ENCODE results near the gene EPHA6.
"Not testable (repeated sequence)": the region's sequence is repeated elsewhere in the genome, so short reads cannot be mapped to it uniquely, and the experiment has no call there.

Gene EPHA6

DNA sequence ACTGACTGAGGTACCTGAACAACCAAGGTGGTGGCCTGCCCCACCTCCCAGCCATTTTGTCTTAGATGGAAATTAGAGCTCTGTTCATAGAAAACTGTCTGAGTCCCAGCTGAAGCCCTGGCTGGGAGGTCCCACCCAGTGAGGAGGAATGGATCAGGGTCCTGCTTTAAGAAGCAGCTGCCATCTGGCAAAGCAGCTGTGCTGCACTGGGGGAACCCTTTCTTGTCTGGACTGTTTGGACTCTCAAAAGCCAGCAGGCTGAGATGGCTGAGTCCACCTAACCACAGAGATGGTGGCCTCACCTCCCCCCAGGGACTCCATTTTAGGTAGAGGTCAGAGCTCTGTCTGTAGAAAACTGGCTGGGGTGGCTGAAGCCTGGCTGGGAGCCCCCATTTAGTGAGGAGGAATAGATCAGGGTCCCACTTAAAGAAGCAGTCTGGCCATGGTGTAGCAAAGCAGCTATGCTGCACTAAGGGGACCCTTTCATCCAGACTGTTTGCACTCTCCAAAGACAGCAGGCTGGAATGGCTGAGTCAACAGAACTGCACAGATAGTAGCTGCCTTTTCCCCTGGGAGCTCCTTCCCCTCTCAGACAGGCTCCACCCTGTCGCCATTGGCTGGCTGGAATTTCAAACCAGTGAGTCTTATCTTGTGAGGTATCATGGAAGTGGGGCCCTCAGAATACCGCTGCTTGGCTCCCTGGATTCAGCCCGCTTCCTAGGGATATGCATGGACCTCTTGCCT is 116.9 kb downstream of the EPHA6 start:
- no peak for DNase-seq

GRCh38 chr3:96942131-96942530 is 127.7 kb downstream of the EPHA6 start:
- not testable (repeated sequence) for DNase-seq

GRCh38 chr3:96958856-96959255 is 144.5 kb downstream of the EPHA6 start:
- DNase-seq: no peak

DNA sequence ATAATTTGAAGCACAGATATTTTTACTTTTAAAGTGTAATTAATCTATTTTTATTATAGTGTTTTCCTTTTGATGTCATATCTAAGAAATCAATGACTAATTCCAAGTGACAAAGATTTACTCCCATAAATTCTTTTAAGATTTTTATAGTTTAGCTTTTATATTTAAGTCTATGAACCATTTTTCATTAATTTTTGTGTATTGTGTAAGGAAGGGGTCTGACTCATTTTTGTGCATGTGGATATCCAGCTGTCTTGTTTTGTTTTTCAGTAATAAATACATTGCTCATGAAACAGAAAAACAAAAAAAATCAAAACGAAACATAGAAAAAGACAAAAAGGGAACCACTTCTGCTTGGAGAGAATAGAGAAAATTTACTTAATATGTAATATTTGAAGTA is 145.1 kb downstream of the EPHA6 start:
- DNase-seq: no peak

GRCh38 chr3:96959901-96960641 is 145.7 kb downstream of the EPHA6 start:
- no peak for DNase-seq

- DNase-seq: no peak
Observed at GRCh38 chr3:96960661-96961330, 146.4 kb downstream of the EPHA6 start.

DNA sequence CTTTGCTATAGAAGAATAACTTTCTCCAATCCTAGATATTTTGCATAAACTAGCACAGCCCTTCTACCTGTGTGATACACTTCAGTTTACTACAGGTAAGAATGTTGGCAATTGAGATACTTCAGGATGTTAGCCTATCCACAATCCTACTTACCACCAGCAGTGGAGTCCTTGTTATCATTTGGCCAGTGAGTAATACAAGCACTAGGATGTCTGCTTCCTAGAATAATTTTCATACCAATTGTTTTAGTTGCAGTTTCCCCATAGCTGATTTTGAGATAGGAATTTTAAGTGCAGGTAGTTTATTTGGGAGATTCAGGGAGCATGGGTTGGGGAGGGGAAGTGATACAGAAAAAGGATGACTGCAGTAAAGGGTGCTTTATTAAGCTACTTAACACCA is 147.2 kb downstream of the EPHA6 start:
- no peak for DNase-seq

DNA sequence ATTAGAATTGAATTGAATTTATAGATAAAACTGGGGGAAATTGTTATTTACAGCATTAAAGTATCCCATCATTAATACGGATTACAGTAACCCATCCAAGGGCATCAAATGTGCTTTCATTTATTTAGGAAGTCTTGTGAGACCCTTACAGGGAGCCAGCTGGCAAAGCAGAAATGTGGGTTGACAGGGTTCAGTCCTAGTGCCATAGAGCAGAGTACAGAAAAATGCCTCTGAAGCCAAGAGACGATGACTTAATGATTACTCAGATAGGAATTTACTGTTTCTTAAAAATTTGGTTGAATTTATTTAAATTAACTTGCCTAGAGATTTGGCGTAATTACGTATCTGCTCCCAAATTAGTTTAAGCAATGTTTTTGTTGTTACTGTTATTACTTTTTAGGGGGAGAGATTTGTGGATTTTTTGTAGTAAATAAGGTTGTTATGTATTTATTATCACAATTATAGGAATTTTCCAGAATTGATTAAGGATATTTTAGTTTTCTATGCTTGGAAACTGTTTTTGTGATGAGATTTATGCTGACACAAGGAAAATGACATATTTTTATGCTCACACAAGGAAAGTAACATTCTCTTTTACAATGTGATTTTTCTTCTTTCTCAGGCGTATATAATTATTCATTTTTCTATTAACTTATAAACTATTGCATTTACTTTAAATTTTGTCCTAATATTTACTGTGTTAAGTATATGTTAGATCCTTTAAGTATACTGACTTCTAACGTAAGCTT is 152.0 kb downstream of the EPHA6 start:
- DNase-seq: no peak

GRCh38 chr3:96970211-96970610 is 155.8 kb downstream of the EPHA6 start:
- DNase-seq: no peak

- no peak for DNase-seq
Observed at GRCh38 chr3:96977671-96978070, 163.3 kb downstream of the EPHA6 start.

DNA sequence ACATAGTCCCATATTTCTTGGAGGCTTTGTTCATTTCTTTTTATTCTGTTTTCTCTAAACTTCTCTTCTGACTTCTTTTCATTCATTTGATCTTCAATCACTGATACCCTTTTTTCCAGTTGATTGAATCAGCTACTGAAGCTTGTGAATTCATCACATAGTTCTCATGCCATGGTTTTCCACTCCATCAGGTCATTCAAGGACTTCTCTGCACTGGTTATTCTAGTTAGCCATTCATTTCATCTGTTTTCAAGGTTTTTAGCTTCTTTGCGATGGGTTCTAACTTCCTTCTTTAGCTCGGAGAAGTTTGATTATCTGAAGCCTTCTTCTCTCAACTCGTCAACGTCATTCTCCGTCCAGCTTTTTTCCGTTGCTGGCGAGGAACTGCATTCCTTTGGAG is 169.3 kb downstream of the EPHA6 start:
- DNase-seq: not testable (repeated sequence)

- no peak for DNase-seq
Observed at GRCh38 chr3:96986241-96986640, 171.8 kb downstream of the EPHA6 start.

DNA sequence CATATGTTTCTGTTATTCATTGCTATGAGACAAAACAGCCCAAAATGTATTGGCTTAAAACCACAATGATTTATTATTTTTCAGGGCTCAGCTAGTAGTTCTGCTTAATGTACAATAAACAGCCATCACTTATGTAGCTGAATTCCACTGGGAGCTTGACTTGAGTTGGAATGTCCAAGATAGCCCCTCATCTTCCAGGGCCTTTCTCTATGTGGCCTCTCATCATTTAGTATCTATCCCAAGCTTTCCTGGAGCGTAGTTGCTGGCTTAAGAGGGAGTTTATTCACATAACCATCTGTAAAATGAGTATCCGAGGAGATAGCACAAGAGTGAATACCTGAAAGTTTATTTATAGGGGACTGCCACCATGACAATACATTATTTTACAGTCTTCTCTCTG is 176.8 kb downstream of the EPHA6 start:
- DNase-seq: no peak

- DNase-seq: no peak
Observed at GRCh38 chr3:96991800-96992365, 177.5 kb downstream of the EPHA6 start.

DNA sequence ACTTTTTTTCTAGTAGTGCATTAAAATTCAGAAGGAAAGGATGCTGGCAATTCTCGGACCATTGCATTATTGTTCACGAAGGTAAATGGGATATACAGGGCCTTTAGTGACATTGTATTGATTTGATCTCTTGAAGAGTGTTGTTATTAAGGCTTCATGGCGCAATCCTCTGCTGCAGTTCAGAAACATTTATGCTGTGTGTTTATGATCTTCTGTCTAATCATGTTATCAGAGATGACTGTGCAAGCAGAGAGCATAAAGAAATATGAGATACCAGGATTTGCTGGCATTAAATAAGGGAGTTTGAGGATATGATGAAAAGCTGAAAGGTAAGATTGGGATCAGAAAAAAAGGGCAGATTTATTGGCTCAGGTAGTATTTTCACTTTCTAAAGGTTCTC is 180.6 kb downstream of the EPHA6 start:
- DNase-seq: no peak

DNA sequence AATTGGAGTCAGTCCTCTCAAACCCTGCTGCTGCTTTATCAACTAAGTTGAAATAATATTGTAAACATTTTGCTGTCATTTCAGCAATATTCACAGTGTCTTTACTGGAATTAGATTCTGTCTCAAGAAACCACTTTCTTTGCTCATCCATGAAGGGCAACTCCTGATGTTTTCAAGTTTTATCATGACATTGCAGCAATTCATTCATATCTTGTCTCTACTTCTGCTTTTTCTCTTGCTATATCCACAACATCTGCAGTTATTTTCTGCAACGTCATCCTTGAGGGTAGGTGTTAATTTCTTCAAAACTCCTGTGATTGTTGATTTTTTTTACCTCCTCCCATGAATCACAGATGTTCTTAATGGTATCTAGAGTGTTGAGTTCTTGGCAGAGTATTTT is 181.6 kb downstream of the EPHA6 start:
- no peak for DNase-seq

GRCh38 chr3:97001611-97002010 is 187.2 kb downstream of the EPHA6 start:
- DNase-seq: no peak

DNA sequence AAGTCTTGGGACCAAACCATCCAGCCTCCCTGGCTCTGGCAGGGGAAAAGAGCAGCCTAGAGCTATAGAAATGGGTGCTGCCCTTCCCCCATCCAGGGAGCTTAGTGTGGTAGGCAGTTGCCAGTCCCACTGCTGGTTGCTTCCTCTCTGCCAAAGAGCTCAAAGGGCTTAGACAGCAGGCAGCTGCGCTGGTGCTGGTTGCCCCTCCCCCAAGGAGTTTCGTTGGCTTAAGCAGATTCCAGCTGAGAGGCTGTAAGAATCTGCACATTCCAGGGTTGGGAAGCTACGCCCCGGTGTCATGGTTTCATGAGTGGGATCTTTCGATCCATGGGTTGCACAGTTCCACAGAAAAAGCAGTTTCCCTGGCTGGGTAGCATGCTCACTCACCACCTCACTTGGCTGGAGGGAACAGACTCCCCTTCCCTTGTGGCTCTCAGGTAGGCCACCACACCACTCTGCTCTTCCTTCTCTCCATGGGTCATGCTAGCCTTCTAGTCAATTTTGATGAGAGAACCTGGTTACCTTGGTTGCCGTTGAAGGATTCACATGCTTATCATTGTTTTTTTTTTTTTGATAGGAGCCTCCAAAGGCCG is 195.1 kb downstream of the EPHA6 start:
- no peak for DNase-seq

- no peak for DNase-seq
Observed at GRCh38 chr3:97010881-97011657, 196.7 kb downstream of the EPHA6 start.

GRCh38 chr3:97021778-97022177 is 207.4 kb downstream of the EPHA6 start:
- no peak for DNase-seq

DNA sequence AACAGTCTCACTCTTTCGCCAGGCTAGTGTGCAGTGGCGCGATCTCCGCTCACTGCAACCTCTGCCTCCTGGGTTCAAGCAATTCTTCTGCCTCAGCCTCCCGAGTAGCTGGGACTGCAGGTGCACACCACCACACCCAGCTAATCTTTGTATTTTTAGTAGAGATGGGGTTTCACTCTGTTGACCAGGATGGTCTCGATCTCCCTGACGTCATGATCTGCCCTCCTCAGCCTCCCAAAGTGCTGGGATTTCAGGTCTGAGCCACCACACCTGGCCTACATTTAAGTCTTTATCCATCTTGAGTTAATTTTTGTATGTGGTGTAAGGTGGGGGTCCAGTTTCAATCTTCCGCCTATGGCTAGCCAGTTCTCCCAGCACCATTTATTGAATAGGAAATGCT is 211.2 kb downstream of the EPHA6 start:
- DNase-seq: not testable (repeated sequence)

- no peak for DNase-seq
Observed at GRCh38 chr3:97029972-97030371, 215.6 kb downstream of the EPHA6 start.

Measured in activated T-cell treated with anti-CD3 and anti-CD28 coated beads, Interleukin-2, amount 50 U/mL, for 1 hour (primary cell).